HG02798 (cell line): Measurements from ENCODE around the gene C2CD2.
A peak's percentile ranks its signal among the peaks of the same experiment; 100 is the strongest.

Source experiments
- ATAC-seq: cut with Tn5 transposase; IDR thresholded peaks from one replicate; pipeline ENCODE4 v1.9.1; 2021; ENCODE audit warnings: mild to moderate bottlenecking; ENCODE audit not compliant: unreplicated experiment, poor library complexity

Gene C2CD2

GRCh38 chr21:41873426-41873825 is 80.4 kb downstream of the C2CD2 start:
- ATAC-seq, result no peak

GRCh38 chr21:41873005-41873404 is 80.8 kb downstream of the C2CD2 start:
- ATAC-seq, result no peak

- ATAC-seq, result no peak
Observed at GRCh38 chr21:41871293-41872030, 82.4 kb downstream of the C2CD2 start.

GRCh38 chr21:41869771-41870170 is 84.0 kb downstream of the C2CD2 start:
- no peak for ATAC-seq

GRCh38 chr21:41868062-41868710 is 85.6 kb downstream of the C2CD2 start:
- ATAC-seq, result peak; percentile 65

- no peak for ATAC-seq
Observed at GRCh38 chr21:41867313-41867712, 86.5 kb downstream of the C2CD2 start.

GRCh38 chr21:41866274-41866809 is 87.5 kb downstream of the C2CD2 start:
- no peak for ATAC-seq

- ATAC-seq, result peak; percentile 69
Observed at GRCh38 chr21:41865002-41865777, 88.6 kb downstream of the C2CD2 start.

- no peak for ATAC-seq
Observed at GRCh38 chr21:41864311-41865001, 89.4 kb downstream of the C2CD2 start.

GRCh38 chr21:41863439-41863740 is 90.4 kb downstream of the C2CD2 start:
- no peak for ATAC-seq

GRCh38 chr21:41861987-41862386 is 91.8 kb downstream of the C2CD2 start:
- no peak for ATAC-seq

- no peak for ATAC-seq
Observed at GRCh38 chr21:41861255-41861654, 92.6 kb downstream of the C2CD2 start.

- no peak for ATAC-seq
Observed at GRCh38 chr21:41859297-41859980, 94.4 kb downstream of the C2CD2 start.

GRCh38 chr21:41858466-41859296 is 95.1 kb downstream of the C2CD2 start:
- no peak for ATAC-seq

- ATAC-seq, result no peak
Observed at GRCh38 chr21:41857771-41858300, 96.0 kb downstream of the C2CD2 start.

- ATAC-seq, result no peak
Observed at GRCh38 chr21:41856572-41856971, 97.2 kb downstream of the C2CD2 start.

GRCh38 chr21:41854426-41854995 is 99.3 kb downstream of the C2CD2 start:
- no peak for ATAC-seq

- ATAC-seq, result no peak
Observed at GRCh38 chr21:41852929-41853320, 100.9 kb downstream of the C2CD2 start.
